Activated CD4-positive, alpha-beta T cell treated with anti-CD3 and anti-CD28 coated beads for 4 hours (primary cell): ENCODE results near the gene GLIS1.
A peak's percentile ranks its signal among the peaks of the same experiment; 100 is the strongest.
"Not testable (repeated sequence)": the region's sequence is repeated elsewhere in the genome, so short reads cannot be mapped to it uniquely, and the experiment has no call there.

Experiments
- DNase-seq, 2 donors: peaks; one replicate each; pipeline ENCODE4 v3.0.0-alpha.2; 2020

GLIS1 gene

DNA sequence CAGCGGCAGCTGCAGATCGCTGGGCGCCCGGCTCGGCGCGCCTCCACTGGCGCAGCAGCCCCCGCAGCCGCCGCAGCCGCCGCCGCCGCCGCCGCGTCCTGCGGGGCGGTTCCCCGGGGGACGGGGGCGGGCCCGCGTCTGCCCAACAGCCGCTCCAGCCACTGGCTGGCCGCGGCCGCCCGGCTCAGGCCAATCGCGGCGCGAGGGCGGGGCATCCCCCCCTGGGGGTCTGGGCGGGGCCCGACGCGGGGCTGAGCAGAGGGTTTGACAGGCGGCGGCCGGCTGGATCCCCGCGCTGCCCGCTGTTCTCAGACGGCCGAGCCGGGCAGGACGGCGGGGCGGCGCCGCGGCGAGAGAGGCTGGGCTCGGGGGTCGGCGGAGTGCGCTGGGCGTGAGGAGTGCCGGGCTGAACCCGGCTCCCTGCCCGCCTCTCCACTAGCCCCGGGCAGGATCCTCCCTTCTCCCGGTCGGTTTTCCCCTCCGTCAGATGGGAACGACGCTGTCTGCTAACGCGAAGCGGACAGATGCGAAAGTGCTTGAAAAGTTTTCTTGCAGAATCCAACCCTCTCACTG, at the start of gene GLIS1:
TSS of gene GLIS1 (minus strand) at position 56 of the 573 bp plus-strand sequence. CDS start 1,100 bp downstream, outside the sequence.
- DNase-seq, result no peak

DNA sequence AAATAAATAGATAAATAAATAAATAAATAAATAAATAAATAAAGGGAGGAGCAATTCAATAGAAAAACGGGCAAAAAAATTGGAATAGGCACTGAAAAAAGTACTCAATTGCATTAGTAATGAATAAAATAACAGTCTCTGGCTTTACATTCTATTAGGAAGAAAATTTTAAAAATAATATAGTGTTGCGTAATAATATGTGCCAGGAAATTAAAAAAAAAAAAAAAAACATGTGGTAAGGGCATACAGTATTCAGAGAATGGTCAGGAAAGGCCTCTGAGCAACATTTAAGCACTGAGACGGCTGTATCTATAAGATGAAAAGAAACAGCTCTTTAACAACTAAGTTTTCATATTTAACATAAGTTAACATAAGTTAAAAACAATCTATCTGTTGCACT, 48.7 kb upstream of the GLIS1 start:
- no peak for DNase-seq

DNA sequence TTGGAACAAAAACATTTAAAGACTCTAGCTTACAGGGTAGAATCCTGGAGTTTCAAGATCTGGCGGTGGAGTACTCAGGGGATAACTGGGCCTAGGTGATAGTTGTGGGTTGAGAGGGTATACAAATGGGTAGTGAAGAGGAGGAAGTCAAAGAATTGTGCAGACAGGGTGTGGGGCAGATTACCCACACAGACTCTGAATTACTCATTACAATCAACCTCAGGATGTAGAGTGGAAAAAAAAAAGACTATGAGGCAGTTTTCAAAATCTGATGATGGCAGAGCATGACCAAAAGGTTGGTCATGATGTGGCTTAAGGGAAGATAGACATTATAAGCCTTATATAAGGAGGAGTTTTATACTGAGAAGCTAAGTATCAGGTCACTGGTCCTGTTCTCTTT, 44.1 kb upstream of the GLIS1 start:
- no peak for DNase-seq

DNA sequence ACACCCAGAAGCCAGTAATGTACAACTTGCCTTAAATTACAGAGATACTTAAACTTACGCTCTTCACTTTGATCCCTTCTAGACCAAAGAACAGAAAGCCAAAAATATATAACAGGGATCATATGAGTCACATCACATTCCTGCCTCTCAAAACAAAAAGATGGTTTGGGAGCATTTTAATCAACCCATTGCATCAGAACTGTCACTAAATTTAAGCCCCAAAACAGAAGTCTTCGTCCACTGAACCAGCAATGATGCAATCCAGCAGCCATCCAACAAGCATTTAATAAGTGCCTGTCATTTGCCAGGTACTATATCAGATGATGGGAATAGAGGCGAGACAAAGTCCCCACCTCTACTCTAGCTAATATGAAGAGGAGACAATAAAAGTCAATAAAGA, 42.7 kb upstream of the GLIS1 start:
- no peak for DNase-seq

DNA sequence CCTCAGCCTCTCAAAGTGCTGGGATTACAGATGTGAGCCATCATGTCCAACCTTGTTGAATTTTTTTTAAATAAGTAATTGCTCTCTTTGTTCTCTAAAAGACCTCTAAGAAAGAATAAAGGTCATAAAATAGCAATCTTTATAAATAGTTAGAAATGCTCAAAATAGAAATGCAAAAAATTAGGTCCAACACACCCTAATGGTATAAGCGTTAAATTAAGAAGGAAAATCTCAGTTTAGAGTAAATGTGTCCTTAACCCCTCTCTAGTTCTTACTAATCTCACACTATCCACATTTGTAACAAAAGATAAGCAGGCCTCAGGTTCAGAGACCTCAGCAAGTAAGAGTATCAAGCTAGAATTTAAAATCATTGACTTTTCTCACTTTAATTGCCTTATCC, 38.3 kb upstream of the GLIS1 start:
- DNase-seq, result no peak

DNA sequence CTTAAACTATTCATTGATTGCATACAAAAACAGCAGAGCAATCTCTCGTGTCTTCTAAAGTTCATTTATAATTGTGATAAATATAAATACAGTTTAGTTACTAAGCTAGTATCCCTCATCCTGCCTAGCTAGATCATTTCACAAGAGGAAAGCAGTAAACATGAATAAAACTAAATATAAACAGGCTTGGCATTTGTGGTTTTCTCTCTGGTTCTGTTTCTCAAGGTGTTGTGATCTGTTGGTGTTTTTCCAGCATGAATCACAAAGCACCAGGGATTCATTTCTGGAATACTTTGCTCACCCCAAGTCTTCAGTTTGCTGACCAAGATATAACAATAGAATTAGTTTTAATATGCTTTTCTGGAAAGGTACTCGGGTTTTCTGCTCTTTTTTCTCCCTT, 32.7 kb upstream of the GLIS1 start:
- DNase-seq, result no peak

DNA sequence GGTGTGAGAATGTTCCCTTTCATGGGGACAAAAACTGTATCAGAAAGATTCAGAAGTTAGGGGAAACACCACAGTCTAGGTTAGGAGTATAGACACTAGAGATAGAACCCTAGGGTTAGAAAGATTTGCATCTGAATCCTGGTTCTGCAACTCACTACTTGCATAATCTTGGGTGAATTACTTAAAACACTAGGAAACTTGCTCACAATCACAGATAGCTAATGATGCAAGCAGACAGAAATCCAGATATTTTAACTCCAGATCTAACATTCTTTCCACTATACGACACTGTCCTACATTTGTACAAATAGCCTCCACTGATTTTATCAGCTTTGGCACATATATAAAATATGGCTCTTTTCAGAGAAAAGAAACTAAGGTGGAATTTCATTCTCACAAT, 30.8 kb upstream of the GLIS1 start:
- DNase-seq, result no peak

DNA sequence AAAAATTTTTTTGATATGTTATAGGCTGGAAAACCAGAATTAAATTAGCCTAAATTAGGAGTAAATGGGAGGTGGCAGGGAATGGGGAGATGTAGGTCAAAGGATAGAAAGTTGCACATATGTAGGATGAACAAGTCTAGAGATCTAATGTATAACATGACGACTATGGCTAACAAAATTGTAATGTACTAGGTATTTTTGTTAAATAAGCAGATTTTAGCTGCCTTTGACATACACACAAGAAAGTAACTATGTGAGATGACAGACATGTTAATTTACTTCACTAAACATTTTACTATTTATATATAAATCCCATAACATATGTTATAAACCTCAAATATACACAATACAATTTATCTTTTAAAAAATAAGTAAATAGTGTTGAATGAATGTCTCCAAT, 30.2 kb upstream of the GLIS1 start:
- DNase-seq, result no peak

DNA sequence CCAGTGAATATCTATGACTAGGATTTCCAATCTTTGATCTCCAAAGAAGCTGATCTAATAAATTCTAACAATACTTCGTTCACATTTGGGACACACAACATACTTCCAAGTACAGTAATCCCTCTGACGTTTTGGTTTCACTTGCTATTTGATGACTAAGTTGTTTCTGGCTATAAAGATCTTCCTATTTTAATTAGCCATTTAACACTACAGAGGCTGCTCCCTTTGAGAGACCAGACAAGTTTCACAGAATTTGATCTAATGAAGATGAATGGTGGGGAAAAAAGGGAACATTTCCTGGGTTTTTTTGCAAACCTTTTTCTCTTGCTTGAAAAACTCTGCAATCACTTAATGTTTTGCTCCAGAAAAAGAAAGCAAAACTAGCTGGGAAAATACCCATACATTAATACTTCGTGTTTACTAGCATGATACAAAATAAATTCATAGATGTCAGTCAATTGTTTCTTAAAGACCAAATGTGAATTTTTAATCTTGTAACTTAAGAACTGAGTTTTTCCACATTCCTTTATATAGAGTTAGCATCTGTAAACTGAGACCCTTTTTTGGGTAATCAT, 28.0 kb upstream of the GLIS1 start:
- no peak for DNase-seq

DNA sequence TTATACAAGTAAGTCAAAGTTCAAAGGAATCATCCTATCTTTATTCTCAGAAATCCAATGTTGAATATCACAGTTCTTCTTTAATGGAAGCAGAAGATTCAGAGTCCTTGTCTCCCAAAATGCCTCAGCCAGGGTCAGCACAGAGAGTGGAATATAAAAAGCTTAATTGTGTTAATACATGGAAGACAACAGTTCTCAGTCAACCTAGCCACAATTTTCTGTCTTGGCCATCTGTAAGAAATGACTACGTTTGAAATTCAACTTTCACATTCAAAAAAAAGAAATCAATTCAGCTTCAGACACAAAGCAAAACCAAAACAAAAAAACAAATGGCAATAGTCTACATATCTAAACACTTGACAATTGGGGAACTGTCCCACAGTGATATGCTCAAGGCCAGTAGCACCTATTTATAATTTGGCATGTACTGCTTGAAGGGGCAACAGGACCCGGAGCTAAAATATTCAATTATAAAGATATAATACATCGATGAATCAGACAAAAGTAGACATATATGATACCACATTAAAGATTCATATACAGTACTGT, 27.3 kb upstream of the GLIS1 start:
- no peak for DNase-seq

DNA sequence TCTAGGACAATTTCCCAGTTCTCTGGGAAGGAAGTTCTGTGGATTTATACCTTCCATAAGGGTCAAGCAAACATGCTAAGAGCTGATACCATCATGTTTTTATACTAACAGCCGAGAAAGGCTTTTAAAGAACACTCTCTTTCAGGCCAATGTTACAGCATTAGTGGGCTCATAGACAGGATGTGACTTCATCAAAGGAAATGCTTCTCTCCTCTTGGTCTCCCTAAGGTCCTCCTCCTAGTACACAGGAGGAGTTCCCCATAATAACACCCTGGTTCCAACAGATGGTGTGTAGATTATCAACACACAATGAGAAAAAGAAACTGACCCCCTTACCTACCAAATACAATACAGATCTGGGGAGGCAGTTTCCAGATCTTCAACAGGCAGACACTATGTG, 26.7 kb upstream of the GLIS1 start:
- DNase-seq, result no peak

DNA sequence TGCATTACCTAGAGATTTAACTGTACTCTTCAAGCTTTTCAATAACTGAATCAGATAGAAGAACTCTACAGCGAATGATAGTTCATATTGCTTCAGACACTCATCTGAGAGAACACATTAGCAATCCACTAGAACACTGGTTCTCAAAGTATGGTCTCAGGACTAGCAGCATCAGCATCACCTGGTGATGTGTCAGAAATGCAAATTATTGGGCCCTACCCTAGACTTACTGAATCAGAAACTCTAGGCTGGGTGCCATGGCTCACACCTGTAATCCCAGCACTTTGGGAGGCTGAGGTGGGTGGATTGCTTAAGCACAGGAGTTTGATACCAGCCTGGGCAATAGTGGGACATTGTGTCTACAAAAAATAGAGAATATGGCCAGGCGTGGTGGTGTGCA, 24.9 kb upstream of the GLIS1 start:
- no peak for DNase-seq

DNA sequence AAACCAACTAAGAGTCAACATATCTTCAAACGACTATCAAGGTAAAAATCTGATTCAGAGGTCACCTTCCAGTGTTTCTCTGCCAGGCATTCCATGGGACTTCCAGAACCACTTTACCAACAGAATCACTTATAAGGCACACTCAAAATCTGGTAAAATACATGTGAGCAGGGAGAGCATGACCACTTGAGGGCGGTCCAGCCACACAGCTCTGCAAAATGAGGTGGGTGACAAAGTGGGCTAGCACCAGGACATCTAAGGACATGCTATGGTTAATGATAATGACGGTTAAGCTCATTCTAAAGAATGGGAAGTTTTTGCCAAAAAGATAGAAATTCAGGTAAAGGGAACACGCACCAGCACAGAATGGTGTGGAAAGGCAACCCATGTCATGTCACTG, 24.5 kb upstream of the GLIS1 start:
- no peak for DNase-seq

DNA sequence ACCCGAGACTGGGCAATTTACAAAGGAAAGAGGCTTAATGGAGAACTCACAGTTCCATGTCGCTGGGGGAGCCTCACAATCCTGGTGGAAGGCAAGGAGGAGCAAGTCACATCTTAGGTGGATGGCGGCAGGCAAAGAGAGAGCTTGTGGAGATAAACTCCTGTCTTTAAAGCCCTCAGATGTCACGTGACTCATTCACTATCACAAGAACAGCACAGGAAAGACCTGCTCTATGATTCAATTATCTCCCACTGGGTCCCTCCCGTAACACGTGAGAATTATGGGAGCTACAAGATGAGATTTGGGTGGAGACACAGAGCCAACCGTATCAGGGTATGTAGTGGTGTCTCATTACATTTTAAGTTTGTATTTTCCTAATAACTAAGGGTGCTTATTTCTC, 21.5 kb upstream of the GLIS1 start:
- not testable (repeated sequence) for DNase-seq

DNA sequence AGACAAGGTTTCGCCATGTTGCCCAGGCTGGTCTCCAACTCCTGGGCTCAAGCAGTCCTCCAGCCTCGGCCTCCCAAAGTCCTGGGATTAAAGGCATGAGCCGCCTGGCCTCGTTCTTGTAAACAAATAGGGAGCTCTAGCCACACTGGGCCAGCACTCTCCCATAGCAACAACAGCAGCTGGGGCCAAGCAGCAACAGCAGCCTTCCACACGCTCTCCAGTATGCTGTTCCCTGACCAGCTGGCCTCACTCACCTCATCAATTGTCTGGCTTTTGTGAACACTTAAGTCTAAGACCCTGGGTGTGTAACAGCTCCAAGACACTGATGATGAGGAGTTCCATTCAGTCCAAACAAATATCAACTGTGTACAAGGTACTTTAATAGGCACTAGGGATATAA, 16.9 kb upstream of the GLIS1 start:
- DNase-seq, result no peak

DNA sequence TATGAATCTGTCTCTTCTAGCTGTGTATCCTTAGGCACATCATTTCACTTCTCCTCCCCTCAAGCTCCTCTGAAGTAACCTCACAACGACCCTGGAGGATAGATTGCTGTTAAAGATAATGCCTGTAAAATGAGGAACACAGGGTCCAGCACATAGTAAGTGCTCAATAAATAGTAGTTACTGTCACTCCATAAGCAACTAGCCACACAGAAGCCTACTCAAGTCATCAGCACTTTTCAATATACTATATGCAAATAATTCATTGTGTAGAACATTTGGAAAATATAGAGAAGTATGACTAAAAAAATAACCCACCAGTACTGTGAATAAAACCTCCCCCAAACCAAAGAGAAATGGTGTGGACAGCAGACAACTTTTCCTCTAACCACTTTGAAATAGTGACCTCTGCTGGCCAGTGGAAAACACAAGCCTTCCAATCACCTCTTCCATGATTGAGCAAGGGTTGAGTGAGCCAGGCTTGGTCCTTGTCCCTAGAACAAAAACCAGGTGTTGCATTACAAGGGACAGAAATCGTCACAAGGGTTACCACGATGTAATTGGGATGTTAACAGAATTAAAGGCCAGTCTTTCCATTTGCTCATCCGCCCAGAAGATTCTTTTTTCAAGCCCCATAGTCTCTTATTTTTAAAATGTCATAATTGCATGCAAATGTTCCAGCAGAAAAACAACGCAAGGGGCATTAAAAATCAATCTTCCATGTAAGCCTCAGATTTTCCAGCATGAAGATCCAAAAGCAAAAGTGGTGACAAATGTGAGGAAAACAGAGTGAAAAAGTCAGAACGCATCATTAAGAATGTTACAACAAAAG, 15.7 kb upstream of the GLIS1 start:
- DNase-seq, result peak in 1 of 2 donors; percentile 16

DNA sequence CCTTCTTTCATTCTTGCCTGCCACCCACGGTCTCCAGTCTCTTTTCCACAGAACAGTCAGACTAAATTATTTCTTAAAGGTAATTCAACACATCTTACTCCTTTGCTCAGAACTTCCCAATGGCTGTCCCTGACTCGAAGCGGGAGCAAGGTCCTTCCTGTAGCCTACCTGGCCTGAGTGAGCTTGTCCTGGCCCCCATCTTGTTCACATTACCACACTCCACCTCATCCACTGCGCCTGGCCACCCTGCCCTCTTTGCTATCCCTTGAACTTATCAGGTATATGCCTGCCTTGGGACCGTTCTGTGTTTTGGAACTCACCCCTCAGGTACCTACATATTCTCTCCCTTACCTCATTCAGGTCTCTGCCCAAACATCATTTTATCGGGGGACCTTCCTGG, 13.3 kb upstream of the GLIS1 start:
- DNase-seq, result no peak

DNA sequence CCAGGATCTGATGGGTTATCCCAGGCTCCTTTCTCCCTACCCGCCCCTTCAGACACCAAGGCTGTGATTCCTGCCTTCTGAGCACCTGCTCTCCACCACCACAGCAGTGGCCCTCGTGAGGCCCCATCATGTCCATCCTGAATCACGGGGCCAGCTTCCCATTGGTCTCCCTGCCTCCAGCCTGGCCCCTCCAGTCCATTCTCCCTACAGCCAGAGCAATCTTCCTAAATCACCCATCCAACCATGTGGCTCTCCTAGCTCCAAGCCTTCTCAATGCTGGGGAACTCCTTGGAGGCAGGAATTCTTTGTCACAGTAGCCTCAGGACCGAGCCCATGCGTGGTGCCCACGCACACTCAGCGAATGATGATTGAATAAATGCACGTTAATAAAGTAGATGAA, 8.9 kb upstream of the GLIS1 start:
- DNase-seq, result no peak

DNA sequence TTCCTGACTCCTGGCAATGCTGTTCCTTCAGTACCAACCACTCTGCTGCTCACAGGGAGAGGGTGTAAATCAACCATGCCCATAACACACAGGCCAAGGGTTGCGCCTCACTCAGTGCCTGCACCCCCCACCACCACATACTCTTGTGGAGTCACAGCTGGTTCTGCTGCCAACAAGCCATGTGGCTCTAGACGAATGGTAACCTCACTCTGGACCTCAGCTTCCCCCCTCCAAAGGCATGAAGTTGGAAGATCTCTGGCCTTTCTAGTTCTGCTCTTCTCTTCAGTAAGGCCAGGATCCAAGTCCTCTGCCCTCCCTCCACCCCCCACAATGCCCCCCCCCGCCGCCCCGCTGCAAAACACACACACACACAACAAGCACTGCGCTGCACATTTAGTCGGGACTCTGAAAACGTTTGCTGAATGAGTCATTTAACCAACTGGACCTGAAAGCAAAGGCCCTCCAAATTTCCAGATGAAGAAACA, 1.7 kb upstream of the GLIS1 start:
- DNase-seq, result no peak

DNA sequence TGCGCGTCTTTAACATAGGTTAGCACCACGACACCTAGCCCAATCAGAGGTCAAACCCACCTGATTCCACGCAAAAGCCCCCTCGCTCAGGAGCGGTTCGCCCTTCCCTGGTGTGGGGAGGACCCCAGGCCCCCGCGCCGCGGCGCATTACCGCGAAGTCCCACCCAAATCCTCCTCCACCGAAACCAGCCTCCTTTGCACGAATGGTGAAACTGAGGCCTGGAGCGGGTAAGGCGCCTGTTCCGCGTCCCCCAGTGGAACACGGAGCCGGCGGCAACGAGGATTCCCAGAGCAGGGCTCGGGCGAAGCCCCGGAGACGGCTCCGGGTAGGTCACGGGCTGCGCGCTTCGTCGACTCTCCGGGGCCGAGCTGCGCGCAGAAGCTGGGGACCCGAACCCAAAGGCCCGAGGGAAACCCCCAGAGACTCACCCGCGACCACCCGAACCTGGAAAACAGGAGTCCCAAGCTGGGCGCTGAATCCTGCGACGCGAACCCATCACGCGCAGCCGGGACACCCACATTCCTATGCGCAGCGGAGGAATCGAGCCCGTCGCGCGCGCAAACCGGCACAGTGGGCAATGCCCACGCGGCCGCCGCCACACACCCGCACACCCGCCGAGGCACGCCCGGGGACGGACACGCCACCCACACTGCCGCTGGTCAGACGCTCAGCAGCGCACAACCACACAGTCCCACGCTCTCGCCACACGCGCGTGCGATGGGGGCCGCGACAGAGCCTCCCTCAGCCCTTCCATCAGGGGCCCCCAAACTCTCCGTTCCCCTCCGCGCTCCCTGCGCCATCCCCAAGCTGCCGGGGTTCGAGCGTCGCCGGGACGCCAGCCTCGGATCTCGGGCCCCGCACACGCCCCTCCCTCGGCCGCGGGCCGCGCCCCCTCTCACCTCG, 507 bp downstream of the GLIS1 start:
- no peak for DNase-seq

DNA sequence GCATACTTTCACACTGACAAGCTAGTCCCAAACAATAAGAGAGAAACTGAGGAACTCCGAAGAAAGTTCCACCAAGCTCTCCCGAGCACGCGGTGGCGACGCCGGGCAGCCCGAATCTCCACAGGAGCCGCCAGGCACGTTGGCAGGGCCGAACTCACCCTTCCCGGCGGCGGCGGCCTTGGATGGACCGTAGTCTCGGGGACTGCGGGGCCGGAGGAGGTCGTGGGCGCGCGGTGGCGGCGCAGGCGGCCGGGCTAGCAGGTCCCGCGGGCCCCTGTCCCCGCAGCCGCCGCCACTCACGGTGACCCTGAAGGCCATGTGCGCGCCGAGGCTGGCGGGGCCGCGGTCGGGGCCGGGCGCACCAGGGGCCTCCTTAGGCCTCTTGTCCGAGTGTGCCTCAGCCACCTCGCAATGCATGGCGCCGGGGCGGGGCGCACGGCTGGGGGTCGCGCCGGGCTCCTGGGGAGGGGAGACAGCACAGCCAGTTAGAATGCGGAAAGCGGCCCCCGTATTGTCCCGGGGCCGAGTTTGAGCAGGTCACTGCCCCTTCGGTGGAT, 1.2 kb downstream of the GLIS1 start:
- no peak for DNase-seq

DNA sequence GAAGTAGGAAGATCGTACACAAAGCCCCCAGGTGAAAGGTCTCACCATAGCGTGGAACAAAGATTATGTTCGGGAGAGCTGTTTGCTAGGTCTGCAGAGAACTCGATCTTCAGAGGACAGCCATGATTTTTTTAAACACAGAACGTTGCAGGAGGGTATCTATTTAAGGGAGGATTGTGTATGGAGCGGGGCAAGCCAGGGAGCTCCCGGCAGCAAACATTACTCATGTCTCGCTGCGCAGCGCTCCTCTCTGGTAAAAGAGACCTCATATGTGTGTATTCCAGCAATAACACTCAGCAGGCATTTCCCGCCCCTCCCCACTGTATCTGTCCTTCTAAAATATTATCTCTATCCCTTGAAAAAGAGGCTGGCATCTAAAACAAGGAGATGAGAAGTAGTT, 2.7 kb downstream of the GLIS1 start:
- no peak for DNase-seq

DNA sequence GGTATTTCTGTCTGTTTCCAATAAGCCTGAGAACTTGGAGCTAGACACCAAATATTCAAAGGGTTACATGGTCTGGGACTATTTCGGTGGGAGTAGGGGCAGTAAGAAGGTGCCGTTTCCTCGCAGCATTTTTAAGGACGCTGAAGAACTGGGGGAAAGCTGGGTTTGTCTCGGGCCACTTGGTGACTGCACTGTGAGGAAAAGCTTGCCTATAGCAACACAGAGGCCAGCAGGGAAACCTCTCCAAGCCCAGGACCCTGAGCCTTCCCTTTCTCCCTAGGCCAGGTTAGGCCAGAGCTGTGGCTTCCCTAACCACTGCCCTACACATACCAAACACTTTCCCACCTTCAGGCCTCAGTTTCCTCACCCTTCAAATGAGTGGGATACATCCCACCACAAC, 3.3 kb downstream of the GLIS1 start:
- no peak for DNase-seq
